Measurements from ENCODE around the gene CORO2A.

CORO2A gene

GRCh38 chr9:98086461-98086860 is 106.0 kb downstream of the CORO2A start (continued):
- no peak for TF ChIP-seq IKZF3 (tag by site-specific recombination; IDR thresholded peaks at IDR 0.05)
- TF ChIP-seq ZNF394 (tag by site-specific recombination; IDR thresholded peaks at IDR 0.05; ENCODE audit: borderline replicate concordance), result no peak
- TF ChIP-seq ZNF138 (tag by site-specific recombination; IDR thresholded peaks at IDR 0.05; ENCODE audit: borderline replicate concordance), result no peak
- no peak for TF ChIP-seq ZNF670 (tag by site-specific recombination; IDR thresholded peaks at IDR 0.05; ENCODE audit: low read depth)
- no peak for TF ChIP-seq ZNF280D (tag by site-specific recombination; IDR thresholded peaks at IDR 0.05)
- TF ChIP-seq ZSCAN5A (tag by site-specific recombination; IDR thresholded peaks at IDR 0.05), result no peak
- TF ChIP-seq ZNF473 (tag by site-specific recombination; IDR thresholded peaks at IDR 0.05), result no peak
- TF ChIP-seq BCL6B (tag by site-specific recombination; IDR thresholded peaks at IDR 0.05), result no peak

GRCh38 chr9:98085944-98086343 is 106.5 kb downstream of the CORO2A start:
- no peaks in the 10 kb centered on the region; the same call in 1 of the 2 replicates for H3K4me1 ChIP-seq (ENCODE audit: control insufficient read depth, insufficient read depth, low read length)
- TF ChIP-seq ZNF239 (tag by site-specific recombination; IDR thresholded peaks at IDR 0.05) (no peak), ZNF10 (tag by site-specific recombination; IDR thresholded peaks at IDR 0.05) (0 out of 2 replicates have a peak, but pooled peaks have one; percentile 30)
- H3K36me3 ChIP-seq (ENCODE audit: control insufficient read depth in 2 of 2, insufficient read depth in 1 of 2, low read length in 2 of 2), result peaks cover 3 to 59% of the 10 kb centered on the region in 2 experiments; a peak in 2 of 3 replicates
- POLR2A ChIA-PET, result interaction anchor here (1.0 kb wide), 1 partner anchor 171 kb away, joined by 3 read pairs; no protein-coding TSS in a partner anchor
- no peaks in the 10 kb centered on the region for H3K9me3 ChIP-seq (ENCODE audit: control insufficient read depth, insufficient read depth, low read depth, low read length)
- CTCF ChIA-PET, result interaction anchor here (3.4 kb wide), 1 partner anchor 12 kb away, joined by 22 read pairs; no protein-coding TSS in a partner anchor
- H3K27ac ChIP-seq (ENCODE audit: extremely low read depth, low read depth, low read length), result no peak overlapping the region
- no peak overlapping the region for H3K4me3 ChIP-seq (ENCODE audit: low read depth, low read length)

- CTCF ChIA-PET, result interaction anchor here (3.4 kb wide), 1 partner anchor 11 kb away, joined by 22 read pairs; no protein-coding TSS in a partner anchor
- no peak overlapping the region for H3K4me3 ChIP-seq (ENCODE audit: low read depth, low read length)
- TF ChIP-seq ZNF610 (tag by site-specific recombination; IDR thresholded peaks at IDR 0.05; ENCODE audit: borderline replicate concordance) (no peak), ZNF777 (tag by site-specific recombination; IDR thresholded peaks at IDR 0.05; ENCODE audit: borderline replicate concordance) (no peak), ZNF148 (tag by site-specific recombination; IDR thresholded peaks at IDR 0.05; ENCODE audit: borderline replicate concordance) (no peak), ZFP69B (tag by site-specific recombination; IDR thresholded peaks at IDR 0.05) (no peak), ZNF596 (tag by site-specific recombination; IDR thresholded peaks at IDR 0.05) (no peak), ZNF157 (tag by site-specific recombination; IDR thresholded peaks at IDR 0.05) (no peak)
- POLR2A ChIA-PET, result interaction anchor here (1.0 kb wide), 1 partner anchor 172 kb away, joined by 3 read pairs; no protein-coding TSS in a partner anchor
- no peaks in the 10 kb centered on the region; the same call in 1 of the 2 replicates for H3K4me1 ChIP-seq (ENCODE audit: control insufficient read depth, insufficient read depth, low read length)
- H3K27ac ChIP-seq (ENCODE audit: extremely low read depth, low read depth, low read length), result no peak overlapping the region
- peaks cover 3 to 67% of the 10 kb centered on the region in 2 experiments; a peak in 2 of 3 replicates for H3K36me3 ChIP-seq (ENCODE audit: control insufficient read depth in 2 of 2, insufficient read depth in 1 of 2, low read length in 2 of 2)
- no peaks in the 10 kb centered on the region for H3K9me3 ChIP-seq (ENCODE audit: control insufficient read depth, insufficient read depth, low read depth, low read length)
Measured at GRCh38 chr9:98085058-98085457, 107.4 kb downstream of the CORO2A start.
